Mesendoderm (in vitro differentiated cells): Measurements from ENCODE around the gene E4F1.
"Not testable (repeated sequence)": the region's sequence is repeated elsewhere in the genome, so short reads cannot be mapped to it uniquely, and the experiment has no call there.

Experiments used
- DNase-seq: peaks from one replicate; pipeline ENCODE4 v3.0.0; 2013
- H2AK5ac ChIP-seq: 2 replicates; pipeline ENCODE4 v1.6.1; 2013; ENCODE audit warnings: low read length, inconsistent platforms
- H2BK120ac ChIP-seq: 2 replicates; pipeline ENCODE4 v1.6.1; 2013; ENCODE audit warnings: low read depth, mild to moderate bottlenecking, low read length, moderate library complexity, mixed read lengths
- H2BK15ac ChIP-seq: replicated peaks from 2 replicates; pipeline ENCODE4 v1.6.1; 2013; ENCODE audit warnings: low read depth, mild to moderate bottlenecking, moderate library complexity
- H2BK5ac ChIP-seq: 2 replicates; pipeline ENCODE4 v1.6.1; 2013; ENCODE audit warnings: low read length, inconsistent platforms
- H3K18ac ChIP-seq: 2 replicates; pipeline ENCODE4 v1.6.1; 2013; ENCODE audit warnings: mild to moderate bottlenecking, low read length, mixed read lengths
- H3K23ac ChIP-seq: one replicate; pipeline ENCODE4 v1.6.1; 2013; ENCODE audit warnings: low read length
- H3K27ac ChIP-seq: 2 replicates; pipeline ENCODE4 v1.5.1; 2013; ENCODE audit warnings: low read depth, mild to moderate bottlenecking, inconsistent platforms, low read length, moderate library complexity
- H3K27me3 ChIP-seq: 2 replicates; pipeline ENCODE4 v1.6.1; 2013; ENCODE audit warnings: low read length, control low read depth, mild to moderate bottlenecking, inconsistent platforms; ENCODE audit not compliant: insufficient read depth, poor library complexity
- H3K36me3 ChIP-seq: 2 replicates; pipeline ENCODE4 v1.6.1; 2013; ENCODE audit warnings: low read length, inconsistent platforms; ENCODE audit not compliant: control insufficient read depth, insufficient read depth
- H3K4ac ChIP-seq: one replicate; pipeline ENCODE4 v1.6.1; 2013; ENCODE audit warnings: low read depth, mild to moderate bottlenecking, low read length, moderate library complexity
- H3K4me1 ChIP-seq: 2 replicates; pipeline ENCODE4 v1.6.1; 2013; ENCODE audit warnings: low read depth, low read length, inconsistent platforms; ENCODE audit not compliant: control insufficient read depth
- H3K4me2 ChIP-seq: 2 replicates; pipeline ENCODE4 v1.6.1; 2013; ENCODE audit warnings: low read length
- H3K4me3 ChIP-seq: 2 replicates; pipeline ENCODE4 v1.5.1; 2013; ENCODE audit warnings: mild to moderate bottlenecking, low read length
- H3K56ac ChIP-seq: one replicate; pipeline ENCODE4 v1.6.1; 2013; ENCODE audit warnings: low read length
- H3K79me1 ChIP-seq: 2 replicates; pipeline ENCODE4 v1.6.1; 2013; ENCODE audit warnings: low read length, inconsistent platforms
- H3K79me2 ChIP-seq: 2 replicates; pipeline ENCODE4 v1.6.1; 2013; ENCODE audit warnings: mild to moderate bottlenecking, low read length; ENCODE audit not compliant: control insufficient read depth, insufficient read depth
- H3K9ac ChIP-seq: 2 replicates; pipeline ENCODE4 v1.6.1; 2013; ENCODE audit warnings: low read length, inconsistent platforms
- H4K5ac ChIP-seq: one replicate; pipeline ENCODE4 v1.6.1; 2013; ENCODE audit warnings: low read length
- H4K8ac ChIP-seq: one replicate; pipeline ENCODE4 v1.6.1; 2013; ENCODE audit warnings: low read depth, mild to moderate bottlenecking, control low read depth, low read length, moderate library complexity
- WGBS: extraction: QIAGEN DNeasy Blood & Tissue Kit; methylation state at CpG from one replicate; pipeline ENCODE4 v1.1.7; 2013; ENCODE audit warnings: low lambda C conversion rate, missing lambda C conversion rate; ENCODE audit not compliant: insufficient coverage; ENCODE audit errors: extremely low coverage; 5-methylcytosine and 5-hydroxymethylcytosine counted together

E4F1 gene

DNA sequence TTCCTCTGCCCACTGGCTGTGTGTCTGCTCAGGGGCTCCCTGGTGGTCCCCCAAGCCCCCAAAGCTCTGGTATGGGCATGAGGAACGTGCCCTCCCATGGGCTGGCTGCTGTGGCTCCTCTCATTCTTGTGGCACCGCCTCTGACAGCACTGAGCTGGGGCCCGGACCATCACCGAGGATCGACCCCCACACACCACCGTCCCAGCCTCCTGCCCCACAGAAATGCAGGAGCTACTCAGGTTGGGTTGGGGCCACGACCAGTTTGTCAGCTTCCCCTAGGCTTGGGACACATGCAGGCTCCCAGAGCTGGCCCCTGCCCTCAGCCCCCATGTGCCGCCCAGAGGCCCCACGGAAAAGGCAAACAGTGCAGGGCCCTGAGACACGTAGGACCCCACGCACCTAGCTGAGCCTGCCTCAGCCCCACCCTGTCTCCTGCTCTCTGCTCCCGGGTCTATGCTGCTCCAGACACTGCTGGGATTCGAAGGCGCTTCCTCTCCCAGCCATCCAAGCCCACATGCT, 23.7 kb upstream of the E4F1 start:
- Histone ChIP-seq H2BK120ac (no peak overlapping the region), H3K18ac (no peak overlapping the region), H3K9ac (no peak overlapping the region), H2BK15ac (no peak overlapping the region), H3K23ac (no peak overlapping the region), H4K8ac (no peak overlapping the region), H2BK5ac (no peak overlapping the region), H3K56ac (no peak overlapping the region), H3K4ac (no peak overlapping the region), H4K5ac (no peak overlapping the region), H3K79me1 (no peaks in the 10 kb centered on the region), H3K36me3 (no peaks in the 10 kb centered on the region), H2AK5ac (no peak overlapping the region), H3K4me1 (no peaks in the 10 kb centered on the region), H3K27ac (no peak overlapping the region), H3K27me3 (peaks cover 9% of the 10 kb centered on the region), H3K4me2 (no peak overlapping the region), H3K79me2 (no peaks in the 10 kb centered on the region), H3K4me3 (no peak overlapping the region)
- DNase-seq, result no peak
- WGBS, result no CpG with 5 or more reads among the region's 14 CpGs

DNA sequence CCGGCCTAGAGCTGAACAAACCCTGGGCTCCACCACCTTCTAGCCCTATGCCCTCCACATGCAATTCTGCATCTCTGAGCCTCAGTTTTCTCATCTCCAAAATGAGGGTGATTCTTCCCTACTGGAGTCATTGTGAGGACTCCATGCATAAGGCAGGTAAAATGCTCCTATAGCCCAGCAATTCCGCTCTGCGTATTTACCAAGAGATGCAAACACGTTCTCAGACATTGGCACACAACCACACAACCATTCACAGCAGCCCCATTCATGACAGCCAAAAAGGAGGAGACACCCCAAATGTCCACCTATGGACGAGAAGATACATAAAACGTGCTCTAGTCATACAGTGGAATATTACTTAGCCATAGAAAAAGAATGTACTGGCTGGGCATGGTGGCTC, 23.1 kb upstream of the E4F1 start:
- Histone ChIP-seq H3K23ac (no peak overlapping the region), H3K18ac (no peak overlapping the region), H3K9ac (no peak overlapping the region), H2BK5ac (no peak overlapping the region), H4K5ac (no peak overlapping the region), H3K4me3 (no peak overlapping the region), H3K27ac (no peak overlapping the region), H2BK120ac (no peak overlapping the region), H2BK15ac (no peak overlapping the region), H3K4me1 (no peaks in the 10 kb centered on the region), H3K27me3 (peaks cover 9% of the 10 kb centered on the region), H4K8ac (no peak overlapping the region), H3K79me2 (no peaks in the 10 kb centered on the region), H2AK5ac (no peak overlapping the region), H3K56ac (no peak overlapping the region), H3K4ac (no peak overlapping the region), H3K36me3 (no peaks in the 10 kb centered on the region), H3K79me1 (no peaks in the 10 kb centered on the region), H3K4me2 (no peak overlapping the region)
- no peak for DNase-seq
- WGBS, result no CpG with 5 or more reads among the region's 6 CpGs

DNA sequence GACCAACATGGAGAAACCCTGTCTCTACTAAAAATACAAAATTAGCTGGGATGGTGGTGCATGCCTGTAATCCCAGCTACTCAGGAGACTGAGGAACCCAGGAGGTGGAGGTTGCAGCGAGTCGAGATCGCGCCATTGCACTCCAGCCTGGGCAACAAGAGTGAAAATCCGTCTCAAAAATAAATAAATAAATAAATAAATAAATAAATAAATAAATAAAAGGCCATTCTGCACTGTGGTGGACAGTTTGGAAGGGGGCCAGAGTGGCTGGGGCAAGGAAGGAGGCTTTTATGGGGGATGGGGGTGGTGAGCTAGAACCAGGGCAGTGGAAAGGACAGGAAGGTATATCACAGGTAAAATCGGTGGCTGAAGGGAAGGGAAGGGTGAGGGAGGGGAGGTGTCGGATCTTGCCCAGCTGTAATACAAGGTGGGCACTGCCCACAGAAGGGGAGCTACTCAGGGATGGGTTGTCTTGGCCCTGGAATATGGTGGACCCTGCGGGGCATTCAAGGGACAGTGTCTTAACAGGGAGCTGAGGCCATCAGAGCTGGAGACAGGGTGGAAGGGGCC, 20.2 kb upstream of the E4F1 start:
- not testable (repeated sequence) for H3K4ac ChIP-seq, H3K9ac ChIP-seq, H3K27ac ChIP-seq, H3K4me3 ChIP-seq, H4K8ac ChIP-seq, H2BK15ac ChIP-seq, H3K18ac ChIP-seq, H3K56ac ChIP-seq, H2BK5ac ChIP-seq, H3K4me1 ChIP-seq, H2AK5ac ChIP-seq, H3K79me2 ChIP-seq, H4K5ac ChIP-seq, H2BK120ac ChIP-seq, H3K79me1 ChIP-seq, H3K27me3 ChIP-seq, H3K23ac ChIP-seq, DNase-seq, H3K4me2 ChIP-seq, H3K36me3 ChIP-seq
- WGBS, result no CpG with 5 or more reads among the region's 8 CpGs

DNA sequence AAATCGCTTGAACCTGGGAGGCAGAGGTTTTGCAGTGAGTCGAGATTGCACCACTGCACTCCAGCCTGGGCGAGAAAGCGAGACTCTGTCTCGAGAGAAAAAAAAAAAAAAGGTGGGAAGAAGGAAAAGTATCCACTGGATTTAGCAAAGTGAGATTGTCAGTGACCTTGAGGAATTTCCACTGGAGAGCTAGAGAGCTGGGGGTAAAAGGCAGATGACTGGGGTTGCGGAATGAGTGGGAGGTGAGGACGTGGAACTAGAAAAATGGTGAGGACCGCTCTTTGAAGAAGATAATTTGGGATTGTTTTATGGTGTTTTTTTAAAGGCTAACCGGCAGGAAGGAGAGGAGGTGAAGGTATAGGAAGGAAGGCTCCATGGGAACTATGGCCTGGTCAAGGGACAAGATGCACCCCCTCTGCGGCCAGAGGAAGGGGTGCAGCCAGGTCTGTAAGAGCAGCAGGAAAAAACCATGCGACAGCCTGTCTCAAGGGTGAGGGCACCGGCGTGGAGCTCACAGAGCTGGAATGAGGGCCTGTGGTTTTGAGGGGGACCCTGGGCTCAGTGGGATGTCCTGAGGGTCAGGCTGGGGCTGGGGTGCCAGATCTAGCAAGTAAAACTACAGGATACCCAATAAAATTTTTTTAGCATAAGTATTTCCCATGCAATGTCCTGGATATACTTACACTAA, 18.8 kb upstream of the E4F1 start:
- WGBS, result 100% methylated on average over 2 of the region's 13 CpGs

DNA sequence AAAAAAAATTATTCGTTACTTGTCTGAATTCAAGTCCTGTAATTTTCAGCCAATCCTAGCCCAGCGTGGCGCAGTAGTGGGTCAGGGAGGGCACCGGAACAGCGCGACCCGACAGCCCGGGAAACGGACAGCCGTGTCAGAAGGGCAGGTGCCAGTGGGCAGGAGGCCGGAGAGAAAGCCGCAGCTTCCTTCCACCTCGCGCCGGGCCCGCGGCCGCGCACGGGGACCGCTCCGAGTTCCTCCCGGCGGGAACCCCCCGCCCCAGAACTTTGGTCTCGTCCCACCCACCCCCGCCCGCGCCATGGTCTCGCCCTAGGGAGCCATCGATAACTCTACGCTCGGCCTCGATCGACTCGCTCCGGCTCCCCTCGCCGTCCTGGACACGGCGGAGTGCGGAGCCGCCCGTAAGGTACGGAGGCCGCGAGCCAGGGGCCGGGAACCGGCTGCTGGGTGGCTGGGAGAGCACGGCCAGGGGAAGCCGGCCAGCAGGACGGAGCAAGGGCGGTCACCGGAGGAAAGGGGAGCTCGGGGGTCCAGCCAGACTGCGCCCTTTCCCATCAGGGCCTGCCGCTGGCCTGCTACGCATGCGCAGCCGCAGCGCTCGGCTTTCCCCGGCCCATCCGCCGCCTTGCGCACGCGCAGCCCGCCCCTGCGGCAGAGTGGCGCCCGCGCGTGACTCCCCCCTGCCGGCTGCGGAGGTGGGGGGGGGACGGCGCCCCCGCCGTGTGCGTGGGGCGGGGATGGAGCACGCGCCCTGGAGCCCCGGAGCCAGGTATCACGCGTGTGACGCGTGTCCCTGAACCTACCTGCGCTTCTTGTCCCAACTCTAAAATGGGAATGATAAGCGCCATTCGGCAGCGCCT, 18.1 kb upstream of the E4F1 start, which contains the start of gene MLST8:
Gene MLST8 (plus strand): TSS at position 351 of the 863 bp plus-strand sequence. CDS start 632 bp downstream, outside the sequence.
- Histone ChIP-seq H3K9ac (peak within 1 kb of the TSS; percentile 91), H3K79me1 (peaks cover 3% of the 10 kb centered on the region), H4K8ac (peak within 1 kb of the TSS; percentile 30), H2BK120ac (no peak within 1 kb of the TSS), H2AK5ac (no peak within 1 kb of the TSS), H3K27ac (peak within 1 kb of the TSS; percentile 94), H4K5ac (no peak within 1 kb of the TSS), H3K4me1 (no peaks in the 10 kb centered on the region), H3K56ac (peak within 1 kb of the TSS; percentile 100), H2BK15ac (no peak within 1 kb of the TSS), H3K18ac (peak within 1 kb of the TSS; percentile 81), H3K23ac (no peak within 1 kb of the TSS), H3K36me3 (peaks cover 3% of the 10 kb centered on the region), H3K4ac (peak within 1 kb of the TSS; percentile 64), H3K27me3 (no peaks in the 10 kb centered on the region), H3K79me2 (no peaks in the 10 kb centered on the region), H3K4me2 (peak within 1 kb of the TSS; percentile 92), H2BK5ac (peak within 1 kb of the TSS; percentile 94), H3K4me3 (peak within 1 kb of the TSS; percentile 85)
- DNase-seq, result peak; percentile 84
- WGBS, result no CpG with 5 or more reads among the region's 93 CpGs

More for the DNA sequence above, 18.8 kb upstream of the E4F1 start:
- Histone ChIP-seq H3K18ac (no peak overlapping the region), H3K9ac (peak overlapping the region; percentile 68), H2BK15ac (no peak overlapping the region), H3K23ac (no peak overlapping the region), H3K79me1 (peaks cover 3% of the 10 kb centered on the region), H3K27me3 (no peaks in the 10 kb centered on the region), H3K4me2 (no peak overlapping the region), H3K36me3 (peaks cover 3% of the 10 kb centered on the region), H4K5ac (no peak overlapping the region), H3K56ac (peak overlapping the region; percentile 26), H3K4me3 (no peak overlapping the region), H2BK120ac (no peak overlapping the region), H2AK5ac (no peak overlapping the region), H4K8ac (no peak overlapping the region), H2BK5ac (no peak overlapping the region), H3K4me1 (no peaks in the 10 kb centered on the region), H3K27ac (no peak overlapping the region), H3K4ac (no peak overlapping the region), H3K79me2 (no peaks in the 10 kb centered on the region)
- no peak for DNase-seq
